Activated naive CD4-positive, alpha-beta T cell treated with anti-CD3 and anti-CD28 coated beads, Interleukin-2, amount 10 ng/mL, durations not matched to agents 7 days and 5 days (primary cell): ENCODE measurements around the gene TST.

Source experiments
- CTCF ChIA-PET: fragments of 350-600 bp; sonication (Branson Sonifier 250); formaldehyde crosslinking; loops from one replicate; lab custom pipeline; 2021; ENCODE audit warnings: antibody characterized with exemption; lab: Charles Lee
- DNase-seq: peaks from one replicate; pipeline ENCODE4 v3.0.0-alpha.2; 2020
- H3K27ac Mint-ChIP-seq: one replicate; pipeline ENCODE4 v1.8.0; 2021; ENCODE audit warnings: mild to moderate bottlenecking, moderate library complexity, mixed read lengths
- H3K27me3 Mint-ChIP-seq: one replicate; pipeline ENCODE4 v1.8.0; 2021; ENCODE audit warnings: mild to moderate bottlenecking, mixed read lengths
- H3K36me3 Mint-ChIP-seq: one replicate; pipeline ENCODE4 v1.8.0; 2021; ENCODE audit warnings: mixed read lengths
- H3K4me1 Mint-ChIP-seq: one replicate; pipeline ENCODE4 v1.8.0; 2021; ENCODE audit warnings: mixed read lengths
- H3K4me3 Mint-ChIP-seq: one replicate; pipeline ENCODE4 v1.8.0; 2021; ENCODE audit warnings: mild to moderate bottlenecking, moderate library complexity, mixed read lengths
- H3K9me3 Mint-ChIP-seq: one replicate; pipeline ENCODE4 v1.8.0; 2021; ENCODE audit warnings: mixed read lengths

The TST gene

DNA sequence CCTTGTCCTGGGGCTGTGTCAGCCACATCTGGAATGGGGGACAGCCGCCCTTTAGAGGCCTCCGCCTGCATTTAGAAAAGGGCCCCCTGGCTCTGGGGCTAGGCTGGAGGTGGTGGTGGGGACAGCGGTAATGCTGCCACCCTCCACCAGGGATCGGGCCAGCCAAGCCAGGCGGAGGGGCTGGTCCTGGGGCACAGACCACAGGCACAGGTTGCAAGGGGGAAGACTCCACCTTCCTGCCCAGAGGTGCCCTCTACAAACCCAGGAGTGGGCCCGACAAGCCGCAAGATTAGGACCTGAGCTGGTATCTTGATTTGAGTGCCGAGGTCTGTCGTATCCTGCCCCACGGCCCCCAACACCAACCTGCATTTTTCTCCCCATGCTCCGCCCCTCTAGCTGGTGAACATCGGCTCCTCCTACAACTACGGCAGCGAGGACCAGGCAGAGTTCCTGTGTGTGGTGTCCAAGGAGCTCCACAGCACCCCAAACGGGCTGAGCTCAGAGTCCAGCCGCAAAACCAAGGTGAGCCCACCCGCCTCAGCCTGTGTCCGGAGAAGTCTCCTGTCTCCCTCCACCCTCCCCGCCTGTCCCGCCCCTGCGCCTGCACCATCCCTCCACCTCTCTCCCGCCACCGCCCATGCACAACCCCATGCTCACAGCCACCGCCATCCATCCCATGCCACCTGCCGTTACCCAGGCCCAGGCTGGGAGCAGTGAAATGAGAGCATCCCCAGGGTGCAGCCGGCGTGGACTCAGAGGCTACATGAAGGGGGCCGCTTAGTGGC lies 39.9 kb upstream of the TST start:
- H3K27me3 Mint-ChIP-seq = no peaks in the 10 kb centered on the region
- H3K27ac Mint-ChIP-seq = no peak overlapping the region
- H3K4me1 Mint-ChIP-seq = peaks cover 10% of the 10 kb centered on the region
- peaks cover 2% of the 10 kb centered on the region for H3K36me3 Mint-ChIP-seq
- no peak for DNase-seq
- H3K9me3 Mint-ChIP-seq = no peaks in the 10 kb centered on the region
- no peak overlapping the region for H3K4me3 Mint-ChIP-seq
- CTCF ChIA-PET = no interaction called here

DNA sequence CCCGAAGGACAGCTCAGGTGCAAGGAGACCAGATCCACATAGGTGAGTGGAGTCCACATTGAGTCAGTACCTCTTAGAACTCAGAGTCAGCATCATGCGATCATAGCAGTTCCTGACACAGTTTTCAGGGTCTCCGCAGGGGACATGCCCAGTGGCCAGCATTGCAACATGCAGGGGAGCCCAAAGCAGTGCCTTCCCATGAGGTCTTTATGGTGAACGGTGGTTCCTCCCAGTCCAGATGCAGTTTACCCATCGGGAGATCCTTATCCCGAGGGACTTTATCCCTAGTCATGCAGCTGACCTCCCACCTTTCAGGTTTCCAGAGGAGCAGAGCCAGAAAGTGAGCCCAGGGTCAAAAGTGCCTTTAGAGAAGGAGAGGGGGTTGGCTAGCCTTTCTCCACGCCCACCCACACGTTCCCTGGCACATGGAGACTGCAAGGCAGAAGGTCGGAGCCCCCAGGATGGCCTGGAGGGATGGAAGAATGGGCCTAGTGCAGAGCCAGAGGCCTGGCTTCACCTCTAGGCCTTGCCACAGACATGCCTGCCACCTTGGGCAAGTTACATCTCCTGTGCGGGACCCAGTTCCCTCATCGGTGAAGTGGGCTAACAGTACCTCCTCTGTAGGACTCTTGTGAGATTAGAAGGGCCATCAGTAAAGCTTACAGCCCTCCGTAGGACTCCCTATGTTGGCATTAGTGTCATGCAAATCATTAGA lies 38.7 kb upstream of the TST start:
- Mint-ChIP-seq H3K4me1 (peaks cover 18% of the 10 kb centered on the region), H3K27ac (no peak overlapping the region), H3K4me3 (no peak overlapping the region), H3K27me3 (no peaks in the 10 kb centered on the region), H3K36me3 (peaks cover 2% of the 10 kb centered on the region), H3K9me3 (no peaks in the 10 kb centered on the region)
- CTCF ChIA-PET = no interaction called here
- no peak for DNase-seq

DNA sequence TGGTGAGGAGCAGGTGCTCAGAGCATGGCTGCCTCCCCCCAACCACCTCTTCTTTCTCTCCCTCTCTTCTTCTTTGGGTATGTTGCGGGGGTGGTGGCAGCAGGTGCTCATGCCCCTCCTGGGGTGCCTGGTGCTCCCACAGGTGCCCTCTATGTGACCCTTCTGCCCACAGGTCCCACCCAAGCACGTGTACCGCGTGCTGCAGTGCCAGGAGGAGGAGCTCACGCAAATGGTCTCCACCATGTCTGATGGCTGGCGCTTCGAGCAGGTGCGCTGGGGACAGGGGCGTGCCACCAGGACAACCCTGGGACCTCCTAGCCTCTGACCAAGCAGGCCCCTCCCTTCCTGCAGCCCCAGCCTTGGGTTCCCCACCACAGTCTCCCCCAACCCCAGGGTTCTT lies 38.0 kb upstream of the TST start:
- Mint-ChIP-seq H3K4me1 (peaks cover 25% of the 10 kb centered on the region), H3K9me3 (no peaks in the 10 kb centered on the region), H3K36me3 (peaks cover 2% of the 10 kb centered on the region), H3K27ac (no peak overlapping the region), H3K27me3 (no peaks in the 10 kb centered on the region), H3K4me3 (no peak overlapping the region)
- CTCF ChIA-PET = no interaction called here
- no peak for DNase-seq

DNA sequence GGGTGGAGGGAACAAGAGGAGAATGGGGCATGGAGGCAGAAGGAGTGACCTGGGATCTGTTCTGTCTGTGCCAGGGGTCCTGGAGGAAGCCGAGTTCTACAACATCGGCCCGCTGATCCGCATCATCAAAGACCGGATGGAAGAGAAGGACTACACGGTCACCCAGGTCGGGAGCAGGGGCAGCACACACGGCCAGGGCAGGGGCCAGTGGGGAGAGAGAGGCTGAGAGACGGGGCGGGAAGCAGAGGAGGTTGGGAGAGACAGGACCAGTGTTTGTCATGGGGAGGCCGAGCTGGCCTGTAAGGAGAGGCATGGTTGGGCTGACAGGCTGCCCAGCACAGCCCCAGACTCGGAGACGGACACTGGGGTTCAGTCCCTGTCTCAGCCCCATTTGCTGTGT lies 37.0 kb upstream of the TST start:
- no peaks in the 10 kb centered on the region for H3K9me3 Mint-ChIP-seq
- H3K27ac Mint-ChIP-seq = no peak overlapping the region
- DNase-seq = no peak
- H3K27me3 Mint-ChIP-seq = no peaks in the 10 kb centered on the region
- no peak overlapping the region for H3K4me3 Mint-ChIP-seq
- peaks cover 28% of the 10 kb centered on the region for H3K4me1 Mint-ChIP-seq
- CTCF ChIA-PET = interaction anchor here (1.2 kb wide), 1 partner anchor 12 kb away, joined by 3 read pairs; no protein-coding TSS in a partner anchor
- H3K36me3 Mint-ChIP-seq = peaks cover 2% of the 10 kb centered on the region

DNA sequence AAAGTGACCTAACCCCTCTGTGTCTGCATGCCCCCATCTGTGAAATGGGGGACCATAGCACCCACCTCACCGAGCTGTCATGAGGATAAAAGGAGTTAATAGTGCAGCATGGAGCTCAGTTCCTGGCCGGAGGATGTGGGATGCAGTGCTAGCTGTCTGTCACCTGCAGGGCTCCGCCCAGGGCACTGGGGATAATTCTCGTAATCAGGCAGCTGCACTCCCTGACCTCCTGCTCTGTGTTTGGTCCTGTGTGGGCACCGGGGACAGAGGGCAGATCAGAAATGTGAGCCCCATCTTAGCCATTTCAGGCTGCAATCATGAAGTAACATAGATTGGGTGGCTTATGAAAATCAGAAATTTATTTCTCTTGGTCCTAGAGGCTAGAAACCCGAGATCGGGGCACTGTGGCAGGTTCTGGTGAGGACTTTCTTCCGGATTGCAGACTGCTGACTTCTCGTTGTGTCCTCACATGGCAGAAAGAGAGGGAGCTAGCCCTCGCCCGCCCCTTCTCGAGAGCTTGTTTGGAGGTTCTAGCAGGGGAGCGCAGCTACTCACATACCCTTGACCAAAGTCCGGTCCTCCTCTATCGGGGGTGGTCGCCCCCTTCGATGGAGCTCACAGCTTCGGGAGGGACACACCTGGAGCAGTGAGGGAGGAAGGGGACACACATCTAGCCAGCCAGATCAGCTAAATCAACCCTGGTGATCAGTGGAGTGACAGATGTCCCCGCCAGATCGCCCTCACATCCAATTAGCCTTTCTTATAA lies 35.5 kb upstream of the TST start:
- DNase-seq = no peak
- Mint-ChIP-seq H3K27me3 (peaks cover 5% of the 10 kb centered on the region), H3K36me3 (peaks cover 2% of the 10 kb centered on the region), H3K27ac (no peak overlapping the region), H3K9me3 (no peaks in the 10 kb centered on the region), H3K4me1 (peaks cover 20% of the 10 kb centered on the region), H3K4me3 (no peak overlapping the region)
- CTCF ChIA-PET = interaction anchor here (0.7 to 1.2 kb wide), 5 partner anchors 8 to 297 kb away, joined by 3 to 4 read pairs (median 3); no protein-coding TSS in a partner anchor

DNA sequence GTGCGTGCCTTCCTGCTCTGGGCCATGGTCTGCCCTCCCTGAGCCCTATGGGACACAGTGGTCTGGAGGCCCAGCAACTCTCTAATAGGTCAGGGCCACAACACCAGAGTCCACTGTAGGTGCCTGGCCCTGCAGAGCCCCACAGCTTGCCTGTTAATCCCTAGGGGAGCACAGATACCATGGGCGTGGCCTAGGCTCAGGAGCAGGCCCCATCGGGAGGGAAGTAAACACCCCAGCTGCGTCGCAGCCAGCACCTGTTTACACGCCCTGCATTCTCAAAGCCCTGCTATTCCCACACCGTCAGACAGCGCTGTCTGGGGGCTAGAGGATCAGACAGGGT lies 34.8 kb upstream of the TST start:
- Mint-ChIP-seq H3K27me3 (peaks cover 5% of the 10 kb centered on the region), H3K9me3 (no peaks in the 10 kb centered on the region), H3K27ac (no peak overlapping the region), H3K36me3 (peaks cover 2% of the 10 kb centered on the region), H3K4me1 (peaks cover 19% of the 10 kb centered on the region), H3K4me3 (no peak overlapping the region)
- DNase-seq = no peak
- CTCF ChIA-PET = no interaction called here

DNA sequence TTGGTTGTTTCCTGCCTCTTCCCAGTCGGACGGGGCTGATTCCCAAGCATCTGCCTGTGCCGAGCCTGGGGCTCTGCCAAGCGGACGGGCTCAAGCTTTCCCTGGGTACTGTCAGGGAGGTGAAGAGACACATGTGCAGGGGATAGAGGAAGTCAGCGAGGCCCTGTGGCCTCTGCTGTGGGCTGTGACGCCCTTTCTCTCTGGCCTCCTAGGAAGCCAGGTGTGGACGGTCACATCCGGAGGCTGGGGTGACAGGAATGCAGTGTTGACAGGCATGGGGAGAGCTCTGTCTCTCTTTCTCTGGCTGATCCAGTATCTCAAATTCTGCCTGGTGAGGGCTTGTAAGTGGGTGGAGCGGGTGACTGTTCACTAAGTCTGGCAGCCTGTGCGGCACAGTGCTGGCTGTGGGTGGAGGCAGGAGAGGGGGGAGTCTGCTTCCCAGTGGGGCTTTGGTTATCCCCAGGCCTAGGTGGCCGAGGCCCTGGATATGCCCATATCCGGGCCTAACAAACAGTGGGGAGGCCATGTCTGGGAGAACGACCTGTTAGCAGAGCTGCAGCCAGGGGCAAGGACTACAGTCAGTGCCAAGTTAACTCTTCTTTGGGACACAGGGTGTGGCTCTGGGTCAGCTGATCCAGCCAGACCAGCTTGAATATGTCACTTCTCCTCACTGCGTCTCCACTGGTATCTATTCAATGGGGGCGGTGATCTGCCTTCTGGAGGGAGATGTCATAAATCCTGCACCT lies 34.2 kb upstream of the TST start:
- H3K36me3 Mint-ChIP-seq = peaks cover 2% of the 10 kb centered on the region
- CTCF ChIA-PET = no interaction called here
- no peak for DNase-seq

DNA sequence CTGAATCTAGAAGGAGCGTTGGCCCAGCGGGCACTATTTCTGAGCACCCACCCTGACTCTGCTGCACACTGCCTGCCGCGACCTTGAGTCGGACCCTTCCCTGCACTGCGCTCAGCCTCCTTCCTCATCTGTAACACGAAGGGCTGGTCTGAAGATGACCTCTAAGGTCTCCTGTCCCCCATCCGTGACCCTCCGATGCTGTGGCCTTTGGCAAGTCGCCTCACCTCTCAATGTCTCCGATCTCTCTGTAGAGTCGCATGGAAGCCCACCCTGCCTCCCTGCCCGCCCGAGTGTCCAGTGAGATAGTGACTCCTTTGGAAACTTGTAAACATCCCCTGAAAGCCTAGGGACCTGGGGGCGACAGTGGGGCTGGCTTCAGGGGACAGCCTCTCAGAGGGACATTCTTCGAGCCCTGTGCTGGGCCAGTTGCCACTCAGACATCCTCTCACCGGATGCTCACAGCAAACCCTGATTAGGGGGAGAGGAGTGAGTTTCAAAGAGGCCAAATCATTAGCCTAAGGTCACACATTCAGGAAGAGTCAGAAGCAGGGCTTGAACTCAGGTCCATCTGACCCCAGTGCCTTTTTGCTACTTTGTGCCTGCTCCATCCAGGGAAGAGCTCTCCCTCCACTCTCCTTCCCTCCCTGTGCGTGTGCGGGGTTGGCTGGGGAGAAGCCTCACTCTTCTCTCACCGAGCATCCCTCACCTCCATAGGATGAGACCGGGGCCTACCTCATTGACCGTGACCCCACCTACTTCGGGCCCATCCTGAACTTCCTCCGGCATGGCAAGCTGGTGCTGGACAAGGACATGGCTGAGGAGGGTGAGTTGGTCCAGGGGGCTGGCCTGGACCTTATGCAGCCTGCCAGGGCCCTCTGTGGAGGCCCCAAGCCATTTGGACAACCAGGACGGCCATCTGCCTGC lies 33.4 kb upstream of the TST start:
- Mint-ChIP-seq H3K36me3 (peaks cover 2% of the 10 kb centered on the region), H3K4me3 (peak overlapping the region; percentile 76), H3K27ac (peak overlapping the region; percentile 73), H3K27me3 (peaks cover 5% of the 10 kb centered on the region), H3K9me3 (no peaks in the 10 kb centered on the region), H3K4me1 (peaks cover 19% of the 10 kb centered on the region)
- CTCF ChIA-PET = interaction anchor here (0.8 to 2.0 kb wide), 2 partner anchors 9 to 75 kb away, joined by 3 to 5 read pairs; no protein-coding TSS in a partner anchor
- DNase-seq = no peak

More for the DNA sequence above, 34.2 kb upstream of the TST start:
- Mint-ChIP-seq H3K9me3 (no peaks in the 10 kb centered on the region), H3K4me1 (peaks cover 19% of the 10 kb centered on the region), H3K27ac (no peak overlapping the region), H3K4me3 (peak overlapping the region; percentile 76), H3K27me3 (peaks cover 5% of the 10 kb centered on the region)

DNA sequence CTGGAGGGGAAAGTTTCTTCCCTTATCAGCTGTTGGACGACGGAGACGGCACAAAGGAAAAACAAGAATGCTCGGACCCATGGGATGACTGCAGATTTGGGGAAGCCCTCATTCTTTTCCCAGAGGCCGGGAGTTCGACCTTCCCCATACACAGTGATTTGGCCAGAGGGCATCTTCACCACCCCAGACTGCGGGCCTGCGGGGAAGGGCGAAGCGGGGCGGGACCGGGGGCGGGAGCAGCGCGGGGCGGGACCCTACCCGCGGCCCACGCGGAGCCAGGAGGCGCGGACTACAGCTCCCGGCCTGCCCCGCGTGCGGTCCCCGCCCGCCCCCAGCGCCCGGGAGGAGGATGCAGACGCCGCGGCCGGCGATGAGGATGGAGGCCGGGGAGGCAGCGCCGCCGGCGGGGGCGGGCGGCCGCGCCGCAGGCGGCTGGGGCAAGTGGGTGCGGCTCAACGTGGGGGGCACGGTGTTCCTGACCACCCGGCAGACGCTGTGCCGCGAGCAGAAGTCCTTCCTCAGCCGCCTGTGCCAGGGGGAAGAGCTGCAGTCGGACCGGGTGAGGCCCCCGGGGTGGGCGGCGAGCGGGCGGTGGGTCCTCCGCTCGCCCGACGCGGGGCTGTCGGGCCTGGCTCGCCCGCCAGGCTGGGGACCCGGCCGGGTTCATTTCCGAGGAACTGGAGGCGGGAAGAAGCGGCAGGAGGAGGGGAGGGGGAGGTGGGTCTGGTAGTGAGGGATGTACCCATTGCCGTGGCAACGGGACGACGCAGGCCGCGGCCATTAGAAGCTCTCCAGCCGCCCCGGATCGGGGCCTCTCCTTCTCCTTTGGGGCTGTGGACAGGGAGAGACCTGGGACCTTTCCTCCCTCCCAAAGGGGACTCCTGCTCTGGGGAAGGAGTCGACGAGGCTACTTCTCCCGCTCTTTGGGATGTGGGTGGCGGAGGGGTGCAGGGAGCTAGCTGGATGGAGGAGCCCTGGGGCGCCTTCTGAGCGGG lies 32.4 kb upstream of the TST start, which contains the start of gene KCTD17:
Gene KCTD17 (plus strand): TSS at position 352 of the 995 bp plus-strand sequence. CDS start 19 bp downstream, at position 371.
- Mint-ChIP-seq H3K4me3 (peak within 1 kb of the TSS; percentile 76), H3K27ac (peak within 1 kb of the TSS; percentile 73), H3K9me3 (no peaks in the 10 kb centered on the region), H3K4me1 (peaks cover 19% of the 10 kb centered on the region), H3K27me3 (peaks cover 5% of the 10 kb centered on the region), H3K36me3 (no peaks in the 10 kb centered on the region)
- DNase-seq = peak; percentile 85
- CTCF ChIA-PET = interaction anchor here (0.8 to 2.0 kb wide), 3 partner anchors 8 to 74 kb away, joined by 3 to 5 read pairs (median 3); no protein-coding TSS in a partner anchor

DNA sequence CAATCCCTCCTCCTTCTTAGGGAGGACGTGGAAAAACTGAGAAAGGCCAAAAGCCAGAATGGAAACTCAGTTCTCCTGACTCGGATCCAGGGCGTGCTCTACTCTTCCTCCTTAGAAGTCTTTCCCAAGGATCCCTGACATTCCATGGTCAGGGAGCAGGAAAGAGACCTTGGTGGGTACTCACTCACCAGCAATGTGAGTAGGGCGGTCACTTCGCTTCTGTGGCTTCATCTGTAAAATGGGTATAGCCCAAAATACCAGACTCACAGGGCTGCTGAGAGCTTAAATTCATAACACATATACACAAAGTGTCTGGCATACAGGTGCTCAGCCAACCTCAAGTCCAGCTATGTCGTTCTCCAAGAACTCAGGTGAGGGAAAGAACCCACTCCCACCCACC lies 31.7 kb upstream of the TST start:
- no peak for DNase-seq
- H3K4me3 Mint-ChIP-seq = peak overlapping the region; percentile 76
- peaks cover 21% of the 10 kb centered on the region for H3K4me1 Mint-ChIP-seq
- CTCF ChIA-PET = interaction anchor here (1.3 to 2.0 kb wide), 2 partner anchors 29 to 73 kb away, joined by 3 to 5 read pairs; no protein-coding TSS in a partner anchor
- H3K9me3 Mint-ChIP-seq = no peaks in the 10 kb centered on the region
- peaks cover 5% of the 10 kb centered on the region for H3K27me3 Mint-ChIP-seq
- no peak overlapping the region for H3K27ac Mint-ChIP-seq
- H3K36me3 Mint-ChIP-seq = no peaks in the 10 kb centered on the region

DNA sequence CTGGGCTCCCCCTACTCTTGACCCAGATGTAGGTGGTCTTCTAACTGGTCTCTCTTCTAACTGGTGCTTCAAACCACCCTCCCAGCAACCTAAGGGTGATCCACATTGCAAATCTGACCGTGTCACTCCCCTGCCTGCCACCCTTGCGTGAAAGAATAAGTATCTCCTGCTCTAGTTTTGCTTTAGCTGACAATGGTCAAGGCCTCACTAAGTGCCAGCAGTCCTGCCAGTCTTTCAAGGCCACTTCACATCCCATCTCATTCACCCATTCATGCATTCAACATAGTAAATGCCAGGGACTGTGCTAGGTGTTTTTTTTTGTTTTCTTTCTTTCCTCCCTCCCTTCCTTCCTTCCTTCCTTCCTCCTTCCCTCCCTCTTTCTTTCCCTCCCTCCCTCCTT lies 30.0 kb upstream of the TST start:
- H3K4me3 Mint-ChIP-seq = no peak overlapping the region
- CTCF ChIA-PET = no interaction called here
- H3K9me3 Mint-ChIP-seq = no peaks in the 10 kb centered on the region
- no peak overlapping the region for H3K27ac Mint-ChIP-seq
- peaks cover 15% of the 10 kb centered on the region for H3K27me3 Mint-ChIP-seq
- no peaks in the 10 kb centered on the region for H3K36me3 Mint-ChIP-seq
- no peak for DNase-seq
- peaks cover 22% of the 10 kb centered on the region for H3K4me1 Mint-ChIP-seq

DNA sequence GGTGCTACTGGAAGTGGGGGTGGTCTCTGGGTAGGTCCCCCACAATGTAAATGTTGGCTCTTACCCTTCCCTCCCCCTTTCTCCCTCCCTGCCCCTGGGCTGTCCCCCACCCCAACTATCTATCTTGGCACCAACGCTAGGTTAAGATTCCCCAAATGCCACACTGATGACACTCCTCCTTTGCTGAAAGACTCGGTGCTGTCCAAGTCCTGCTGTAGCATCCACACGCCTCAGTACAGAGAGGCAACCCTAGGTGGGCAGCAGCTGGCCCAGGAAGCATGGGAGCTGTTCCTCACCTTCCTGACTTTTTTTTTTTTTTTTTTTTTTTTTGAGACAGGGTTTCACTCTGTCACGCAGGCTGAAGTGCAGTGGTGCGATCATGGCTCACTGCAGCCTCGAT lies 28.9 kb upstream of the TST start:
- no peak overlapping the region for H3K27ac Mint-ChIP-seq

More for the DNA sequence above, 28.9 kb upstream of the TST start:
- no peak for DNase-seq
- CTCF ChIA-PET = interaction anchor here (1.0 to 4.0 kb wide), 3 partner anchors 27 to 212 kb away, joined by 3 to 15 read pairs (median 5); no protein-coding TSS in a partner anchor
- Mint-ChIP-seq H3K4me1 (peaks cover 15% of the 10 kb centered on the region), H3K36me3 (no peaks in the 10 kb centered on the region), H3K27me3 (peaks cover 26% of the 10 kb centered on the region), H3K4me3 (no peak overlapping the region), H3K9me3 (no peaks in the 10 kb centered on the region)
